Activated CD4-positive, alpha-beta T cell treated with anti-CD3 and anti-CD28 coated beads, Interleukin-2, amount 10 ng/mL, durations not matched to agents 24 days and 14 days (primary cell): Measurements from ENCODE around the gene USP35. TPM values are rescaled to one million over a fixed set of nuclear protein-coding genes. Genes with fewer than 3 reads are reported as not detected.
A peak's percentile ranks its signal among the peaks of the same experiment; 100 is the strongest.

Experiments used
- DNase-seq: peaks from one replicate; pipeline ENCODE4 v3.0.0; 2022
- H3K27ac Mint-ChIP-seq: one replicate; pipeline ENCODE4 v1.8.0; 2022; ENCODE audit warnings: mild to moderate bottlenecking, mixed read lengths
- H3K27me3 Mint-ChIP-seq: one replicate; pipeline ENCODE4 v1.8.0; 2022; ENCODE audit warnings: mixed read lengths
- H3K36me3 Mint-ChIP-seq: one replicate; pipeline ENCODE4 v1.8.0; 2022; ENCODE audit warnings: low read depth, mild to moderate bottlenecking, mixed read lengths
- H3K4me1 Mint-ChIP-seq: one replicate; pipeline ENCODE4 v1.8.0; 2021; ENCODE audit warnings: mixed read lengths
- H3K4me3 Mint-ChIP-seq: one replicate; pipeline ENCODE4 v1.8.0; 2022; ENCODE audit warnings: mild to moderate bottlenecking, moderate library complexity, mixed read lengths
- H3K9me3 Mint-ChIP-seq: one replicate; pipeline ENCODE4 v1.8.0; 2021; ENCODE audit warnings: mixed read lengths
- intact Hi-C: fragments of 100-400 bp; cut with micrococcal nuclease; formaldehyde crosslinking; loops from one replicate; pipeline ENCODE4 v1.15.1; 2023
- total RNA-seq: library from RNA; stranded (reverse); gene quantifications from 2 replicates; pipeline ENCODE4 v1.2.3, GENCODE V29; 2022

Gene USP35, protein sequence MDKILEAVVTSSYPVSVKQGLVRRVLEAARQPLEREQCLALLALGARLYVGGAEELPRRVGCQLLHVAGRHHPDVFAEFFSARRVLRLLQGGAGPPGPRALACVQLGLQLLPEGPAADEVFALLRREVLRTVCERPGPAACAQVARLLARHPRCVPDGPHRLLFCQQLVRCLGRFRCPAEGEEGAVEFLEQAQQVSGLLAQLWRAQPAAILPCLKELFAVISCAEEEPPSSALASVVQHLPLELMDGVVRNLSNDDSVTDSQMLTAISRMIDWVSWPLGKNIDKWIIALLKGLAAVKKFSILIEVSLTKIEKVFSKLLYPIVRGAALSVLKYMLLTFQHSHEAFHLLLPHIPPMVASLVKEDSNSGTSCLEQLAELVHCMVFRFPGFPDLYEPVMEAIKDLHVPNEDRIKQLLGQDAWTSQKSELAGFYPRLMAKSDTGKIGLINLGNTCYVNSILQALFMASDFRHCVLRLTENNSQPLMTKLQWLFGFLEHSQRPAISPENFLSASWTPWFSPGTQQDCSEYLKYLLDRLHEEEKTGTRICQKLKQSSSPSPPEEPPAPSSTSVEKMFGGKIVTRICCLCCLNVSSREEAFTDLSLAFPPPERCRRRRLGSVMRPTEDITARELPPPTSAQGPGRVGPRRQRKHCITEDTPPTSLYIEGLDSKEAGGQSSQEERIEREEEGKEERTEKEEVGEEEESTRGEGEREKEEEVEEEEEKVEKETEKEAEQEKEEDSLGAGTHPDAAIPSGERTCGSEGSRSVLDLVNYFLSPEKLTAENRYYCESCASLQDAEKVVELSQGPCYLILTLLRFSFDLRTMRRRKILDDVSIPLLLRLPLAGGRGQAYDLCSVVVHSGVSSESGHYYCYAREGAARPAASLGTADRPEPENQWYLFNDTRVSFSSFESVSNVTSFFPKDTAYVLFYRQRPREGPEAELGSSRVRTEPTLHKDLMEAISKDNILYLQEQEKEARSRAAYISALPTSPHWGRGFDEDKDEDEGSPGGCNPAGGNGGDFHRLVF
- 10.4 and 13.1 TPM in 2 replicates for total RNA-seq

DNA sequence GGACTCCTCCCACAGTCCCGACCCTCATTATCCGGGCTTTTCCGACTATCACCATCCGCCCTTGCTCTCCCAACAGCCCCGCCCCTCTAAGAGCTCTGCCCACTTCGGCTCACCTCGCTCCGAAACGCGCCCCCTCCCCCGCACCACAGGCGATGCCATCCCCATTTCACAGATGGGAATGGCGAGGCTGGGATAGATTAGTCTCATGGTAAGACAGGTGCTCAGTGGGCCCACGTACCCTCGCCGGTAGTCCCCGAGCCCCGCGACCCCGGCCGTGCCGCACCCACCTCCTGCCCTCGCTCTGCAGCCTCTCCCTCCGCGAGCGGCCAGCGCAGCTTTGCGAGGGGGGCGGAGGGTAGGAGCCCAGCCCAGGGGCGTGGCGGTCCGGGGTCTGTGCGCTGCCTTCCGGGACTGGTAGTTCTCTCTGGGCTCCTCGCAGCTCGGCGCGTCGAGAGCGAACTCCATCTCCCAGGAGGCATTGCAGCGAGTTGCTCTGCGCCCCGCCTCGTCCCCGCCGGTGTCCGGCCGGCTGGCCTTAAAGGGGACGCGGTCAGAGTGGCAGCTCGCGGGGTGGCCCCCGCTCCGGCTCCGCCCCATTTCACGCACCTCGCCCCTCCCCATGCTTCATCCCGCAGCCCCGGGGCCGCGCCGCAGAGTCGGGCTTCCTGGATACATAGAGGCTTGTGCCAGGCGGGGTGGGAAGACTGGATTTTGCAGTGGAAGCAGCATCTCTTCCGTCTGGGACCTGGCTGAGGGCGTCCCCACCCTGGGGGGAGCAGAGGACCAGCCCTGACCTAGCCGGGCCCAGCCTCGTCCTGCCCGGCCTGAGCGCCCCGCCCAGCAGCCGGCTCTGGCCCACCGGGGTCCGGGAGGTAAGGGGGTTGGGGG, at the start of gene USP35, which contains the start of gene KCTD21:
Gene USP35 (plus strand): TSS at position 634 of the 888 bp plus-strand sequence. CDS start 7,327 bp downstream, outside the sequence.
Gene KCTD21 (minus strand): TSS at position 341 of the 888 bp plus-strand sequence. CDS start 14,072 bp downstream, outside the sequence.
- peak; percentile 98 for DNase-seq
- intact Hi-C loops = loop anchor here (1.0 to 5.0 kb wide), 12 partner anchors 14 to 551 kb away; partner anchors contain the start of genes AAMDC, ALG8, CLNS1A and GAB2
- Mint-ChIP-seq H3K27ac (peak within 1 kb of the TSS; percentile 99), H3K36me3 (peaks cover 23% of the 10 kb centered on the region), H3K4me3 (peak within 1 kb of the TSS; percentile 99), H3K27me3 (no peaks in the 10 kb centered on the region), H3K4me1 (peaks cover 53% of the 10 kb centered on the region), H3K9me3 (no peaks in the 10 kb centered on the region)

DNA sequence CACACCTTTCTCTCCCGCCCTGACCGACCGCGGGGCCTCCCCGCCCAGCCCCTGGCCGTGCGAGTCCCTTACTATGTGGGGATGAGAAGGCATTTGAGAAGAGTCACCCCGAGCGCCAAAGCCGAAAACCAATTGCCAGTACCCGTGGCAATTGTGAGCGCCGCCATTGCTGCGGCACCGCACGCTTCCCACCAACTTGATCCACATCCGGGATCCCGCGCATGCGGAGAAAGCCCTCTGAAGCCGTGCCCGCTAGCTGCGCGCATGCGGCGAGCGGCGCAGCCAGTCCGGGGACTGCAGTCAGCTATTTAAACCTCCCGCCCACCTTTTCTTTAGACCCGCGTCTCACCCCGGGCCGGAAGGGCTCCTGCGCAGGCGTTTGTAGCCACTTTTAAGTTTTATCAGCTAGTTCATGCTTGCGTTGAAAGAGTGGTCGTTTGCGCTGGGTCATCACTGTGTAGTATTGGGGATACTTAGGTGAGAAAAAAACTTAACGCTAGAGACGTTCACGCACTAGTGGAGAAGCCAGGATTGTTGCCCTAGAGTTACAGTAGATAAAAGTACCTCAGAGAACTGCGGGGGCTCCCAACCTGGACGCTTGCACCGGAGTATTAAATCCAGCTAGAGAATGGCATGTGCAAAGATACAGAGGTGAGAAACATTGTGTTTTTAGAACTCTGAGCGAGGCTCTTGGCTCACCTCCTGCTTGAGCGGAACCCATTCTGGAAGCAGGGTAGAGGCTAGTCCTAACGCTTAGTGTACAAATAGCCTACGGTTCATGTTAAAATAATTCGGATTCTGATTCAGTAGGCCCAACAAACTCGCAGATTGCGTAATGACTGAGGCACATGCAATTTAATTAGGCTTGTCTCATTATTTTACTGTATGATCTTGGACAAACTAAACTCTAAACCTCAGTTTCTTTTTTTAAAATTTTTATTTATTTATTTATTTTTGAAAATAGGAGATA, 49.0 kb upstream of the USP35 start, which contains the start of gene ALG8:
Gene ALG8 (minus strand): TSS at position 205 of the 970 bp plus-strand sequence. CDS start 38 bp downstream, at position 167.
- no peaks in the 10 kb centered on the region for H3K27me3 Mint-ChIP-seq
- intact Hi-C loops = loop anchor here (1.0 to 5.0 kb wide), 7 partner anchors 47 to 425 kb away; partner anchors contain the start of genes GAB2, KCTD21, NDUFC2 and RSF1
- peaks cover 43% of the 10 kb centered on the region for H3K4me1 Mint-ChIP-seq
- peak; percentile 99 for DNase-seq
- peak within 1 kb of the TSS; percentile 95 for H3K27ac Mint-ChIP-seq
- peaks cover 43% of the 10 kb centered on the region for H3K36me3 Mint-ChIP-seq
- peak within 1 kb of the TSS; percentile 86 for H3K4me3 Mint-ChIP-seq
- H3K9me3 Mint-ChIP-seq = peaks cover 1% of the 10 kb centered on the region

DNA sequence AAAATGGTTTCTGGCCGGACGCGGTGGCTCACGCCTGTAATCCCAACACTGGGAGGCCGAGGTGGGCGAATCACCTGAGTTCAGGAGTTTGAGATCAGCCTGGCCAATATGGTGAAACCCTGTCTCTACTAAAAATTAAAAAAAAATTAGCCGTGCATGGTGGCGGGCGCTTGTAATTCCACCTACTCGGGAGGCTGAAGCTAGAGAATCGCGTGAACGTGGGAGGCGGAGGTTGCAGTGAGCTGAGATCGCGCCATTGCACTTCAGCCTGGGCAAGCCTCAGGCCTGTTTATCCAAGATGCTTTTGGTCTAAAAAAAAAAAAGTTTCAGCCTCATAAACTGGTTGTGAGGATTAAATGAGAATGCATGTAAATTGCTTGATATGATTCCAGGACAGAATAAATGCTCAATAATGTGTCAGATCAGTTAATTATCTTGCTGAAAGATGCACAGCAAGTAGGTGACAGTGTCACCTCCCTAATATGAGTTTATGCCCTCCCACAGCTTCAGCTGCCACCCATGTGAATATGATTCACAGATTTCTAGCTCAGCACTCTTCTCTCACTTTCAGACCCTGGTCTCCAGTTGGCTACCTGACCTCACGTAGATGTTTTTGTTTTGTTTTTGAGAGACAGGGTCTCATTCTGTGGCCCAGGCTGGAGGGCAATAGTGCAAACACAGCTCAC, 48.2 kb upstream of the USP35 start:
- H3K4me3 Mint-ChIP-seq = peak overlapping the region; percentile 64
- H3K4me1 Mint-ChIP-seq = peaks cover 43% of the 10 kb centered on the region
- peak overlapping the region; percentile 43 for H3K27ac Mint-ChIP-seq
- H3K27me3 Mint-ChIP-seq = no peaks in the 10 kb centered on the region
- peaks cover 41% of the 10 kb centered on the region for H3K36me3 Mint-ChIP-seq
- intact Hi-C loops = no loop called here
- no peak for DNase-seq
- H3K9me3 Mint-ChIP-seq = no peaks in the 10 kb centered on the region

DNA sequence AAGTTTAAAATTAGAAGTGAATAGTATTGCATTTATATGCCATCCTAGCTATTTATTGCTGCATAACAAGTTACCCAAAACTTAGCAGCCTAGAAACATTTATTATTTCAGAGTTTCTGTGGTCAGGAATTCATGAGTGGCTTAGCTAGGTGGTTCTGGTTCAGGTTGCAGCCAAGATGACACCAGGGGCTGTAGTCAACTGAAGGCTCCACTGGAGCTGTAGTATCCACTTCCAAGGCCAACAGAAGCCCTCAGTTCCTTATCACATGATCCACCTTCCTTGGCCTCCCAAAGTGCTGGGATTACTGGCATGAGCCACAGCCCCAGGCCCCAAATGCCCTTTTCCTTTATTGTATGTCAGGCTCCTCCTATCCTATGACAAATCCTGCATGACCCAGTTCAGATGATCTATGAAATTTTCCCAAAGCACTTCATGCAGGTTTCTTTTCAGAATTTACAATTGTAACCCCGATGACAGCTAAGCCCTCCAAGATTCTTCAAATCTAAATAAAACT, 43.2 kb upstream of the USP35 start:
- Mint-ChIP-seq H3K27ac (no peak overlapping the region), H3K27me3 (no peaks in the 10 kb centered on the region), H3K4me3 (no peak overlapping the region), H3K4me1 (peaks cover 13% of the 10 kb centered on the region), H3K36me3 (peaks cover 14% of the 10 kb centered on the region), H3K9me3 (no peaks in the 10 kb centered on the region)
- DNase-seq = no peak
- intact Hi-C loops = no loop called here

DNA sequence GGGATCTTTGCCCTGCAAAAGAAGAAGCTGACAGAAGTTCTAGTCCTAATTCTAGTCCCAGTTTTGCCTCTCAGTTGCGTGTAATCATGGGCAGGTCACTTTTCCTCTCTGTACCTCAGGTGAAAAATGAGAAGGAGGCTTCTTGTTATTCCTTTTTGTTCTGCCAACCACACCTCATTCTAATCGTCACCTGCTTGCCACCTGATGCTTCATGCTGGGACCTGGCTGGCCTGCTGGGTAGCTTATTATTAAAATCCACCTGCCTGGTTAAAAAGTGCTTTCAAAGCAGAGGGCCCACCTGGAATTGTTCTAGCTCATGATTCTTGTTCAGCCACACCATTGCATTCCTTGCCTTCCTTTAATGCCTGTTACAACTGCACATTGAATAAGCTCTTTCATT, 40.9 kb upstream of the USP35 start:
- H3K9me3 Mint-ChIP-seq = no peaks in the 10 kb centered on the region
- H3K4me1 Mint-ChIP-seq = peaks cover 7% of the 10 kb centered on the region
- H3K36me3 Mint-ChIP-seq = peaks cover 5% of the 10 kb centered on the region
- no peak overlapping the region for H3K27ac Mint-ChIP-seq
- DNase-seq = no peak
- no peak overlapping the region for H3K4me3 Mint-ChIP-seq
- H3K27me3 Mint-ChIP-seq = no peaks in the 10 kb centered on the region
- intact Hi-C loops = no loop called here

DNA sequence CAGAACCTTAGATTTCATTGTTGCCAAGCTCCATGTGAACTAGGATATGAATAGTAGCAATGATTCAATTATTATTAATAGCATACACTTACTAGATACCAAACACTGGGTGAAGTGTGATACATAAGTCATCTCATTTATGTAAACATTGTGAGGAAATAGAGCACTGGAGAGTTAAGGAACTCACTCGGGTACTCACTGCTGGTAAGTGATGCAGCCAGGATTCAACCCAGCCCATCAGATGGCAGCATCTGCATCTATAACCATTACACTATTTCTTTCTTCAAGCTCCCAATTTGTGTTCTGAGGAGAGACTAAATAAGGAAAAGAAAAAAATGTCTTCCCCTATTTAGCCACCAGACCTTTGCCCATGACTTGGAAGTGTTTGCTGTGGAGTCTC, 39.1 kb upstream of the USP35 start:
- H3K36me3 Mint-ChIP-seq = no peaks in the 10 kb centered on the region
- no peak overlapping the region for H3K27ac Mint-ChIP-seq
- H3K4me3 Mint-ChIP-seq = no peak overlapping the region
- intact Hi-C loops = no loop called here
- no peak for DNase-seq
- H3K27me3 Mint-ChIP-seq = no peaks in the 10 kb centered on the region
- H3K4me1 Mint-ChIP-seq = no peaks in the 10 kb centered on the region
- H3K9me3 Mint-ChIP-seq = no peaks in the 10 kb centered on the region

DNA sequence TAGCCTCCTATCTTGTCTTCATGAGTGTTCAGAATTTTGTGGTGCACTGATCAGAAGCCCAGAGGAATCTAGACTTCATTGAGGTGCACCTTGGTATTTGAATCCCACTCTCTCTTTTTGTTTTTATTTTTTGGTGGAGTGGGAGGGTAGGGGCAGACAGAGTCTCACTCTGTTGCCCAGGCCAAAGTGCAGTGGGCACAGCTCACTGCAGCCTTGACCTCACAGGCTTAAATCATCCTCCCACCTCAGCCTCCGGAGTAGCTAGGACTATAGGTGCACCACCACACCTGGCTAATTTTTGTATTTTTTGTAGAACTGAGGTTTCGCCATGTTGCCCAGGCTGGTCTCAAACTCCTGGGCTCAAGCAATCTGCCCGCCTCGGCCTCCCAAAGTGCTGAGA, 38.4 kb upstream of the USP35 start:
- intact Hi-C loops = no loop called here
- no peak overlapping the region for H3K4me3 Mint-ChIP-seq
- no peaks in the 10 kb centered on the region for H3K9me3 Mint-ChIP-seq
- H3K36me3 Mint-ChIP-seq = no peaks in the 10 kb centered on the region
- H3K27me3 Mint-ChIP-seq = no peaks in the 10 kb centered on the region
- no peaks in the 10 kb centered on the region for H3K4me1 Mint-ChIP-seq
- no peak overlapping the region for H3K27ac Mint-ChIP-seq
- DNase-seq = no peak

DNA sequence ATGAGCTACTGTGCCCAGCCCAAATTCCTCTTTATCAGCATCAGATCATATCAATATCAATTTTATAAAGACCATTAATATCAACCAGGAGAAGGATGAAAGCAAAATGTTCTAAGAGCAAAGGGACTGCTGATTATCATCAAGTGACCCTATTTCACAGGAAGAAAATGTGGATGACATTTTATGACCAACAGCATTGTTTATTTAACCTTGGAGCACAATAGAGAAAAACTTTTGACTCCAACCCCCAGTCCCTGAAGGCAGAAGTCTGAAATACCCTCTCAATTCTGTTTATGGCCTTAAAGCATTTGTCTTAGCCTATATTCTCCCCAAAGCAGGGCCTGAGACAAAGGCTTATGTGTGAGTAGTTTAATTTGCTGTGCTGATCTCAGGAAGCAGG, 38.0 kb upstream of the USP35 start:
- no peaks in the 10 kb centered on the region for H3K9me3 Mint-ChIP-seq
- H3K27ac Mint-ChIP-seq = no peak overlapping the region
- no peaks in the 10 kb centered on the region for H3K27me3 Mint-ChIP-seq

DNA sequence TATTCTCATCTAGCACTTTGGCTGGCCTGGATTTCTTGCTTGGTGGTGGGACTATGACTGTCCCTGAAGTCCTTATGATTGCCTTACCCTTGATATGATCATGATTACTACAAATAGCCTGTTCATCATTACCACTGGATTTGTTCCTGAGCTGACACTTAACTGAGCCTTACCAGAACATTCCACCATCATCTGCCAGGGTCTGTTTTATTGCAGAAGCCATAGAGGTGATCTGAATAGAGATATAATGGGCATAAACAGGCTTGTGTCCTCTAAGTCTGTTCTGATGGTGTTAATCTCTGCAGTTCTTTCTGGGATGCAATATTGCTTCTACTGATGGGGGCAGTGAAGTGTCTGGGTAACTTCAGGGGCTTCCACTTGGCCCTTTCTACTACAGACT, 36.9 kb upstream of the USP35 start:
- intact Hi-C loops = no loop called here
- Mint-ChIP-seq H3K9me3 (no peaks in the 10 kb centered on the region), H3K27me3 (no peaks in the 10 kb centered on the region), H3K4me3 (no peak overlapping the region), H3K27ac (no peak overlapping the region), H3K4me1 (no peaks in the 10 kb centered on the region), H3K36me3 (no peaks in the 10 kb centered on the region)
- no peak for DNase-seq

More for the DNA sequence above, 38.0 kb upstream of the USP35 start:
- no peaks in the 10 kb centered on the region for H3K36me3 Mint-ChIP-seq
- DNase-seq = no peak
- no peak overlapping the region for H3K4me3 Mint-ChIP-seq
- intact Hi-C loops = no loop called here
- H3K4me1 Mint-ChIP-seq = no peaks in the 10 kb centered on the region

DNA sequence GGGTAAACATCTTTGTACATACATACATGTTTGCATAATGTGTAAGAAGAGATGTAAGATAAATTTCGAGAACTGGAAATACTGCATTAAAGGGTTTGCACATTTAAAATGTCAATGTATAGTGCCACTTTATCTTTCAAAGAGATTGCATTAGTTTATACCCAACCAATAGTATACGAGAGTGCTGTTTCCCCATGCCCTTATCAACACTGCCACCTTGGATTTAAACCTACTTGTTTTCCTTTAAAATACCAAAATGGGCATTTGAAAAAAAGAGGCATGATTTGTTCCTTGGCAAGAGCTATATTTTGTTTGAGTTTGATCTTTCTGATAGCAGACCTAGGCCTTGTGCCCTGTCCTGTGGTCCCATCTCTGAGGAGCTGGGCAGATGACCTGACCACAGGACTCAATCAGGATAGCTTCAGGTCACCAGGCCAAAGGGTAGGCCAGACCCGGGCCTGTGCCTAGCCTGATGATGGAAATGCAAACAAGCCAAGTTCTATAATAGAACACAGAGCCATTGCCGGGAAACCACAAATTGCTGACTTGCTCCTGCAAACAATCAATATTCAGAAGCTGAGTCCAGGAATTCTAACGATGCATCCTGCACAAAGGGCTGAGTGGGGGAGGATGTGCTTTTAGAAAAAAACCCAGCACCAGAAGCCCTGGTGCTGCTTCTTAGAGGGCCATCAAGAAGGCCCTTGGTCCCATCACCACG, 32.4 kb upstream of the USP35 start:
- H3K36me3 Mint-ChIP-seq = no peaks in the 10 kb centered on the region
- H3K9me3 Mint-ChIP-seq = no peaks in the 10 kb centered on the region
- H3K27me3 Mint-ChIP-seq = no peaks in the 10 kb centered on the region
- no peak overlapping the region for H3K4me3 Mint-ChIP-seq
- no peaks in the 10 kb centered on the region for H3K4me1 Mint-ChIP-seq
- no peak overlapping the region for H3K27ac Mint-ChIP-seq
- no peak for DNase-seq
- intact Hi-C loops = no loop called here

DNA sequence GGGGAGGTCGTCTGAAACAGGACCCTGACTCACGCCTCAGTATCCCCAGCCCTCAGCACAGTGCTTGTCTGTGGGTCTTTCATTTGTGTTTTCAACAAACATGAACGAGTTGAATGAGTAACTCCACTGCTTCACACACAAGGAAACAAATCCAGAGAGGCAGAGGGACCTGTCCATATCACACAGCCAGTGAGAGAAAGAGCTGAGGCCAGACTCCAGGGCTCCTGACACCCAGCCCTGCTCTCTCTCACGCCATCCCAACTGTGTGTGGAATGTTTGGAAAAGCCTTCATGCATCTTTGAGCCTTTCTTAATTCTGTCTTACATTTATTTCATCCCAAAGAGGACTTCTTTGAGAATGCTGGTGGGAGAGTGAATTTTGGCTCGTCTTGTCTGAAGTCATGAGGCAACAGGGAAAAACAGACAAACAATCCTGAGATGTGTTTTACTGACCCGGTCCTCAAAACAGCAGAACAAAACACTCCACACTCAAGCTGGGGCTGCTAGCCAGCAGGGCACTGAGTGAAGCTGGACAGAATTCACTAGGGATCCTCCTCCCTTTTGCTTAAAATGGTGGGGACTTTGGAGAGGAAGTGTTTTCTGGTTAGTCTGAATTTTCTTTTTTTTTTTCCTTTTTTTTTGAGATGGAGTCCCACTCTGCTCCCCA, 29.6 kb upstream of the USP35 start:
- no peaks in the 10 kb centered on the region for H3K4me1 Mint-ChIP-seq
- H3K36me3 Mint-ChIP-seq = no peaks in the 10 kb centered on the region
- no peak for DNase-seq
- intact Hi-C loops = no loop called here
- no peaks in the 10 kb centered on the region for H3K27me3 Mint-ChIP-seq
- no peak overlapping the region for H3K27ac Mint-ChIP-seq
- H3K4me3 Mint-ChIP-seq = no peak overlapping the region
- H3K9me3 Mint-ChIP-seq = no peaks in the 10 kb centered on the region
